Measurements from ENCODE around the gene STEAP3.

STEAP3 gene

DNA sequence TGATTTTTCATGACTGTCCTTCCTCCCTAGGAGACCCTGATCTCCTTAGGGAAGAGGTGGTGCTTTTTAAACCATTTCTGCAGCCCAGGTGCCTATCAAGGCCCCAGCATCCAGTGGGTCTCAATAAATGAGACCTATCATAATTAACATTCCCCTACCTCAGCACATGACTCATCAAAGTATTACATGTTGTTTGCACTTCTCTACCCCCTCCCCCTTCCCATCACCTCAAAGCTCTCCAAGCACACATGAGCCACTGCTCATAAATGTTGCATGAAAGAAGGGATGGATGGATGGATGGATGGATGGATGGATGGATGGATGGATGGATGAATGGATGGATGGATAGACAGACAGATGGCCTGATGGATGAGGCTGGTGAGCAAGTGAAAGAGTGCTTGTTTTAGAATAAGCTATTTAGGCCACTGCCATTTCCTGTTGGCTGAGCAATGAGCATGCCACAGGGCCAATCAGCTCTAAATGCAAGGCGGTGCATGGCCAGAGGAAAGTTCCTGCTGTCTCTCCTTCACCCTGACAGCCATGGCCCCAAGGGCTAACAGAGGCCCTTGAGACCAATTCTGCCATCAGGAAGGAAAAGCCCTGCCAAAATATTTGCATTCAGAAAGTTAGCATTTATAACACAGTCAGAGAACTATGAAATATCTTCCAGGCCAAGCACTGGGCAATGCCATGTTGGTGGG is 20.9 kb upstream of the STEAP3 start:
- no peak for TF ChIP-seq JUND (IDR thresholded peaks at IDR 0.05; ENCODE audit: low read depth)
- in situ Hi-C loops (cut with HindIII; ENCODE audit: low pct_unique_long_range_greater_than_20kb, low sequenced_read_pairs) = no loop called here
- DNase-seq (ENCODE audit: low read depth in 1 of 2, low spot score in 1 of 2) = no peak

GRCh38 chr2:119204525-119204924 is 19.1 kb upstream of the STEAP3 start:
- DNase-seq (ENCODE audit: low read depth in 1 of 2, low spot score in 1 of 2) = no peak
- no peak for TF ChIP-seq JUND (IDR thresholded peaks at IDR 0.05; ENCODE audit: low read depth)
- in situ Hi-C loops (cut with HindIII; ENCODE audit: low pct_unique_long_range_greater_than_20kb, low sequenced_read_pairs) = no loop called here

DNA sequence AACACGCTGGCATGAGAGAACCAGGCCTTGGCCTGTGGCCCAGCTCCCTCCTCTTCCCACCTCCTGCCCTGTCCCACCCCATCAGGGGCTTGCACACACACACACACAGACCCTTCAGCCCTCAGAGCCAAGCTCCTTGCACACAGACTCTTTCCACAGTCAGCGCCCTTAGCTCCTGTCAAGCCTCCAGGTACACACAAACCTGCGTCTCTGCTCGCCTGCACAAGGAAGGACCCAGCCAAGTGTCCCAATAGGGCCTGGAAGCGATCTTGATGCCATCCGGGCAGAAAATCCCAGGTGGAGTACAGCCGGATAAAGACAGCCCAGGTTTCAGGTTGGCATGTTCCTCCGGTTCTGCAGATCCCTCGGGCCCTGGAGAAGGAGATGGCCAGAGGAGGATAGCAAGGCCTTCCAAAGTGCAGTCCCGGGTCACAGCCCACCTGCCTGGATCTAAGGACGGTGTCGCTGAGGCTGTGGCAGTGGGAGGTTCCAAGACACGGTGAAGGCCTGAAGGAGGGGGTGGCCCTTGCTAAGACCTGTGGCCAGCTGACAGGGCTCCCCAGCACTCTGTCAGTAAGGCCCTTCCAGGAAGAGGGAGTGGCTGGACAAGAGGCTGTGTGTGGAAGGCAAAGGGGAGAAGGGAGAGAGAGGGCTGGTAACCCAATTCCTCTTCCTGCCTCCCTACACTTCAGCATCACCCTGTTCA is 18.5 kb upstream of the STEAP3 start:
- peak in 1 of 2 experiments; percentile 90 for DNase-seq (ENCODE audit: low read depth in 1 of 2, low spot score in 1 of 2)
- no peak for TF ChIP-seq JUND (IDR thresholded peaks at IDR 0.05; ENCODE audit: low read depth)
- in situ Hi-C loops (cut with HindIII; ENCODE audit: low pct_unique_long_range_greater_than_20kb, low sequenced_read_pairs) = no loop called here

GRCh38 chr2:119206201-119206600 is 17.4 kb upstream of the STEAP3 start:
- TF ChIP-seq JUND (IDR thresholded peaks at IDR 0.05; ENCODE audit: low read depth) = no peak
- in situ Hi-C loops (cut with HindIII; ENCODE audit: low pct_unique_long_range_greater_than_20kb, low sequenced_read_pairs) = no loop called here
- DNase-seq (ENCODE audit: low read depth in 1 of 2, low spot score in 1 of 2) = peak in 1 of 2 experiments; percentile 49

- in situ Hi-C loops (cut with HindIII; ENCODE audit: low pct_unique_long_range_greater_than_20kb, low sequenced_read_pairs) = no loop called here
- no peak for TF ChIP-seq JUND (IDR thresholded peaks at IDR 0.05; ENCODE audit: low read depth)
- no peak for DNase-seq (ENCODE audit: low read depth in 1 of 2, low spot score in 1 of 2)
Observed at GRCh38 chr2:119207447-119207846, 16.2 kb upstream of the STEAP3 start.

DNA sequence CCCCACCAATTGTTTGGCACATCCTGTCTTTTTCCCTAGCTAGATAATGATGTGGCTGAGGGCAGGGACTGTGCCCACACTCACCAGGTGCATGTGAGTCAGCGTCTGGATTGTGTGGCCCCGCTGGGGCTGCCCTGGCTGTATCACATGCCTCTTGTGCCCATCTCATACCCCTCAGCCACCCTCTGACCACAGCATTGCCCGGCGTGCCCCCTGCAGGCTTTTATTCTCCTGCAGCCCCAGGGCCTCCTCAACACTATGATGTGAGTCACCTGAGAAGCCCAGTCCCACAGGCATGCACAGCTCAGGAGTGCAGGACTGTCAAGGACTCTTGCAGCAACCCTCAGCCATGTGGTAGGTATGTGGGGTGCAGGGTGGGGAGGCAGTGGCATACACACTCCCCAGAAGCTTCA is 14.8 kb upstream of the STEAP3 start:
- no peak for TF ChIP-seq JUND (IDR thresholded peaks at IDR 0.05; ENCODE audit: low read depth)
- in situ Hi-C loops (cut with HindIII; ENCODE audit: low pct_unique_long_range_greater_than_20kb, low sequenced_read_pairs) = no loop called here
- DNase-seq (ENCODE audit: low read depth in 1 of 2, low spot score in 1 of 2) = no peak

DNA sequence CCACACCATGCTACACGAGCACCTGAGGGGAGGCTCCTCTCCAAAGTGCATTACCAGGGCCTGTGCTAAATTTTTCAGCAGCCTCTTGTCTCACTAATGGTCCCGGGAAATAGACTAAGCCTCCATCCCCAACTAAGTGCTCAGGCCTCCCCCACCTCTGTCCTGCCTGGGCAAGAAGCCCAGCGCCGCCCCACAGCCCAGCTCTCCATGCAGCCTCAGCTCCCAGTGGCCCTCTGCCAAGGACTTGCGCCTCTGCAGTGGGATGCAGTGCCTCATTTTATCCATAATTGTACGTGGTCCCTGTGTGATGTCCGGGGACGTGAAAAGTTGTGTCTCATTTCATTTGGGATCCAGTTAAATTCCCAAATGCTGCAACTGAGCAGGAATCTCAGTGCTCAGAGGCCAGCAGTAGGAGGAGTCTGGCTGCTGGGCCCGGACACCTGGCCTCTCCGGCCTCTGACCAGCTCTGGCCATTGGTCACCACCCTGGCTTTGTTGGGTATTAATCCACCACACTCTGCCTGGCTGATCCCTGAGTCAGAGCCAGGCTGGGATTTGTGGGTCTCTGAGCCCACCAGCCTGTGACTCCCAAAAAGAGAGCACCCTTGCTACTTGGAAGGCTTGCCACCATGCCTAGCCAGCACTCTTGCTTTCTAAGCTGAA is 11.4 kb upstream of the STEAP3 start:
- in situ Hi-C loops (cut with HindIII; ENCODE audit: low pct_unique_long_range_greater_than_20kb, low sequenced_read_pairs) = no loop called here
- DNase-seq (ENCODE audit: low read depth in 1 of 2, low spot score in 1 of 2) = no peak
- TF ChIP-seq JUND (IDR thresholded peaks at IDR 0.05; ENCODE audit: low read depth) = no peak

DNA sequence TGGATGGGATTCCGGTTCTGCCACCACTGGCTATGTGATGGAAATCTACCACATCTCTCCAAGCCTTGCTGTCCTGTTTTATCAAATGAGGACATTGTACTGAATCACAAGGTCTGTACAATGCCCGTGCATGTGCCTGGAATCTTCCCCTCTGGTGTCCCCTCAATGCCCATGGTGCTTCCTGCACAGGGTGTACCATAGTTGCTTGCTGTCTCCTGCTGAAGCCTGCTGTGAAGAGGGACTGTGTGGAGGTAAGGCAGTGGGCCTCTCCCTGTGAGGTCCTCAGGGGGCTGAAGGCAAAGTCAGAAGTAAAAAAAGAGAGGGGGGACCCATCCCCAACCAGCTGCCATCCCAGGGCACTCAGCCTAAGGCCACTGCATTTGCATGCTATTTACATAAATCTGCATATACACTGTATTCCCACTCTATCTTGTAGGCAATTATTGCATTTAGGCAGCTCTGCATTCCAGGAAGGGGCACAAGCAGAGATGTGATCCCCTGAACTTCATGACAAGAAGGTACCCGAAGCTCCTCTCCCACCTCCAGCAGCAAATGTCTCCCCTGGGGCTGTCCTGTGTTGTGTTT is 9.1 kb upstream of the STEAP3 start:
- in situ Hi-C loops (cut with HindIII; ENCODE audit: low pct_unique_long_range_greater_than_20kb, low sequenced_read_pairs) = no loop called here
- TF ChIP-seq JUND (IDR thresholded peaks at IDR 0.05; ENCODE audit: low read depth) = no peak
- no peak for DNase-seq (ENCODE audit: low read depth in 1 of 2, low spot score in 1 of 2)

- in situ Hi-C loops (cut with HindIII; ENCODE audit: low pct_unique_long_range_greater_than_20kb, low sequenced_read_pairs) = no loop called here
- no peak for DNase-seq (ENCODE audit: low read depth in 1 of 2, low spot score in 1 of 2)
- no peak for TF ChIP-seq JUND (IDR thresholded peaks at IDR 0.05; ENCODE audit: low read depth)
Observed at GRCh38 chr2:119216994-119217393, 6.6 kb upstream of the STEAP3 start.

DNA sequence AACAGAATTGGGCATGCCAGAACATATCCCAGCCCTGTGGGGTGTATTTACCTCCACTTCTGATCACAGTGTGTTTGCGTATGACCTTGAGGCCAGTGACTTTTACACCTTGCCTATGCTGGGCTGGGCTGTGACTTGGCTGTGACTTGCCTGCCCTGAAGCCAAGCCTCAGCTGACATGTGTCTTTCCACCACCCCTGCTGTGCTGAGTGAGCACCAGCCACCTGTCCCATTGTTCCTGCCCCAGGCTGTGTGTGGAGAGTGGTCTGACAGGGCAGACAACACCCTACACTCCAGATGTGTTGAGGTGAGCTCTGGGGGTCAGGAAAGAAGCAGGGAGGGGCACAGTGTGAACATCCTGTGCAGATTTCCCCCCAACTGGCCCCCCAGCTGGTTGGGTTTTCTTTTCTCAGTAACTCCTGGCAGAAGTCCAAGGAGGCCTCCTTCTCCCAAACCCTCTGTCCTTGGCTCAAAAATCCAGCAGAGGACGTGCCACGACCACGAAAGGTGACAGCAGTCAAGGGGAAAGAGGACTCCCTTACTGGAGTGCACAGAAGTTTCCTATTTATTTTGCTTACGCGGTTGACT is 5.1 kb upstream of the STEAP3 start:
- in situ Hi-C loops (cut with HindIII; ENCODE audit: low pct_unique_long_range_greater_than_20kb, low sequenced_read_pairs) = no loop called here
- no peak for TF ChIP-seq JUND (IDR thresholded peaks at IDR 0.05; ENCODE audit: low read depth)
- DNase-seq (ENCODE audit: low read depth in 1 of 2, low spot score in 1 of 2) = peak in 1 of 2 experiments; percentile 74

GRCh38 chr2:119219873-119220272 is 3.8 kb upstream of the STEAP3 start:
- in situ Hi-C loops (cut with HindIII; ENCODE audit: low pct_unique_long_range_greater_than_20kb, low sequenced_read_pairs) = no loop called here

GRCh38 chr2:119220720-119221301 is 2.8 kb upstream of the STEAP3 start:
- DNase-seq (ENCODE audit: low read depth in 1 of 2, low spot score in 1 of 2) = no peak
- TF ChIP-seq JUND (IDR thresholded peaks at IDR 0.05; ENCODE audit: low read depth) = no peak
- in situ Hi-C loops (cut with HindIII; ENCODE audit: low pct_unique_long_range_greater_than_20kb, low sequenced_read_pairs) = no loop called here

More at GRCh38 chr2:119219873-119220272, 3.8 kb upstream of the STEAP3 start:
- DNase-seq (ENCODE audit: low read depth in 1 of 2, low spot score in 1 of 2) = no peak
- TF ChIP-seq JUND (IDR thresholded peaks at IDR 0.05; ENCODE audit: low read depth) = no peak
